HepG2 (cell line): Measurements from ENCODE around the gene LYRM9. TPM values are rescaled to one million over a fixed set of nuclear protein-coding genes. Genes with fewer than 3 reads are reported as not detected.

Source experiments
- ATAC-seq: fragments of 200-7000 bp; cut with Tn5 transposase; 3 replicates; pipeline ENCODE4 v1.9.1; 2020; ENCODE audit warnings: mild to moderate bottlenecking, moderate library complexity
- BruUV-seq: library from RNA; stranded (reverse); fragments of 400-500 nt; replicated peaks from 2 replicates; lab custom pipeline; 2021; lab: Mats Ljungman, UMichigan
- CTCF ChIA-PET: fragments of 300-600 bp; formaldehyde crosslinking; extraction: SDS; loops from one replicate; lab custom pipeline; 2021; ENCODE audit warnings: low total read pairs, inconsistent platforms, low intra/inter-chr PET ratio; lab: Yijun Ruan, JAX
- POLR2A ChIA-PET: fragments of 350-600 bp; sonication (Branson Sonifier 250); formaldehyde crosslinking; loops from one replicate; lab custom pipeline; 2020; ENCODE audit warnings: antibody characterized with exemption, inconsistent platforms; lab: Yijun Ruan, JAX
- DNase-seq: peaks from one replicate; pipeline ENCODE4 v3.0.0-alpha.2; 2015; ENCODE audit warnings: low spot score
- FAIRE-seq: peaks from 3 replicates; lab custom pipeline; 2011; peaks lifted over from hg19 to GRCh38; lab: Jason Lieb, UNC
- H2AFZ ChIP-seq: one replicate; pipeline ENCODE4 v1.6.1; 2011; ENCODE audit warnings: low read length, inconsistent platforms
- H3K27ac ChIP-seq: fragments of 300-600 bp; 3 replicates; pipeline ENCODE4 v1.8.0; 2011; ENCODE audit warnings: mixed run types, mild to moderate bottlenecking, mixed read lengths, low read length, inconsistent platforms; ENCODE audit not compliant: insufficient read depth; ENCODE audit errors: extremely low read length
- H3K27me3 ChIP-seq, 2 experiments: fragments of 200-600 bp in 1 of 2; 2 replicates in 1 of 2; 3 replicates in 1 of 2; pipeline versions ENCODE4 v1.6.0 to v1.8.0; 2011; ENCODE audit warnings: low read length in 2 of 2, mild to moderate bottlenecking in 2 of 2, moderate library complexity in 2 of 2, inconsistent platforms in 1 of 2; ENCODE audit not compliant: insufficient read depth in 2 of 2, control insufficient read depth in 1 of 2
- H3K36me3 ChIP-seq, 2 experiments: fragments of 200-600 bp in 1 of 2; replicated peaks in 1 of 2; 2 replicates in 1 of 2; 3 replicates in 1 of 2; pipeline versions ENCODE4 v1.5.1 to v1.8.0; 2011; ENCODE audit warnings: low read length in 2 of 2, inconsistent platforms in 1 of 2; ENCODE audit not compliant: insufficient read depth in 2 of 2, control insufficient read depth in 1 of 2
- H3K4me1 ChIP-seq: 2 replicates; pipeline ENCODE4 v1.5.1; 2012; ENCODE audit warnings: low read length, inconsistent platforms; ENCODE audit not compliant: insufficient read depth
- H3K4me2 ChIP-seq: 2 replicates; pipeline ENCODE4 v1.6.0; 2011; ENCODE audit warnings: low read depth, low read length, inconsistent platforms
- H3K4me3 ChIP-seq, 3 experiments: fragments of 200-600 bp in 1 of 3; sonication (generic), shearing (Covaris generic) in 1 of 3; replicated peaks in 1 of 3; 2 replicates each; pipeline ENCODE4 v1.5.1; 2011 to 2016; ENCODE audit warnings: low read length in 3 of 3, inconsistent platforms in 2 of 3, low read depth in 2 of 3, mild to moderate bottlenecking in 2 of 3, control low read depth in 1 of 3, mixed read lengths in 1 of 3; ENCODE audit not compliant: insufficient read depth in 1 of 3
- H3K79me2 ChIP-seq: one replicate; pipeline ENCODE4 v1.6.1; 2011; ENCODE audit warnings: low read length, inconsistent platforms; ENCODE audit not compliant: insufficient read depth
- H3K9ac ChIP-seq: 2 replicates; pipeline ENCODE4 v1.6.0; 2011; ENCODE audit warnings: mild to moderate bottlenecking, low read depth, low read length, inconsistent platforms; ENCODE audit not compliant: insufficient read depth
- H3K9me3 ChIP-seq: 2 replicates; pipeline ENCODE4 v1.5.1; 2012; ENCODE audit warnings: mild to moderate bottlenecking, low read length
- H4K20me1 ChIP-seq: 2 replicates; pipeline ENCODE4 v1.6.0; 2011; ENCODE audit warnings: inconsistent platforms, mild to moderate bottlenecking, low read length, moderate library complexity; ENCODE audit not compliant: insufficient read depth
- CHD4 ChIP-seq: fragments of 200-600 bp; sonication (generic); IDR thresholded peaks from 2 replicates; pipeline ENCODE4 v1.7.0; 2017; ENCODE audit warnings: mild to moderate bottlenecking, low read length, borderline replicate concordance
- GATA4 ChIP-seq: sonication (generic); IDR thresholded peaks from 2 replicates; pipeline ENCODE4 v1.6.1; 2016; ENCODE audit warnings: antibody characterized with exemption, low read depth, borderline replicate concordance
- NFATC3 ChIP-seq: sonication (generic); formaldehyde crosslinking; IDR thresholded peaks from 2 replicates; pipeline ENCODE4 v1.5.1; 2020; ENCODE audit warnings: mild to moderate bottlenecking, missing genetic modification reagents
- NR2F1 ChIP-seq, 2 experiments: fragments of 450-650 bp in 1 of 2; formaldehyde crosslinking in 1 of 2; IDR thresholded peaks; 2 replicates each; pipeline versions ENCODE4 v1.5.0 to v1.6.1; 2016 to 2020; ENCODE audit warnings: mild to moderate bottlenecking in 1 of 2, missing compliant biosample characterization in 1 of 2, missing genetic modification reagents in 1 of 2, moderate library complexity in 1 of 2
- SAP130 ChIP-seq: IDR thresholded peaks from 2 replicates; pipeline ENCODE4 v1.6.1; 2016; ENCODE audit warnings: low read depth
- SMARCC2 ChIP-seq: fragments of 450-650 bp; IDR thresholded peaks from 2 replicates; pipeline ENCODE4 v1.6.1; 2017; ENCODE audit warnings: antibody characterized with exemption, mild to moderate bottlenecking
- THYN1 ChIP-seq: sonication (generic); formaldehyde crosslinking; IDR thresholded peaks from 2 replicates; pipeline ENCODE4 v1.8.1; 2023; ENCODE audit warnings: low read depth, mild to moderate bottlenecking, moderate library complexity, missing genetic modification reagents, borderline replicate concordance
- XBP1 ChIP-seq: sonication (generic); formaldehyde crosslinking; IDR thresholded peaks from 2 replicates; pipeline ENCODE4 v1.5.0; 2020; ENCODE audit warnings: missing genetic modification reagents
- ZFP37 ChIP-seq: sonication (generic); formaldehyde crosslinking; IDR thresholded peaks from 2 replicates; pipeline ENCODE4 v1.4.0; 2020; ENCODE audit warnings: missing genetic modification reagents, borderline replicate concordance
- ZNF329 ChIP-seq: sonication (generic); formaldehyde crosslinking; IDR thresholded peaks from 2 replicates; pipeline ENCODE4 v1.9.0; 2021; ENCODE audit warnings: low read depth, mild to moderate bottlenecking, missing genetic modification reagents
- ZNF776 ChIP-seq: sonication (generic); formaldehyde crosslinking; IDR thresholded peaks from 2 replicates; pipeline ENCODE4 v1.4.0; 2020; ENCODE audit warnings: mild to moderate bottlenecking, missing genetic modification reagents
- ZNF878 ChIP-seq: sonication (generic); formaldehyde crosslinking; IDR thresholded peaks from 2 replicates; pipeline ENCODE4 v1.8.1; 2023; ENCODE audit warnings: mild to moderate bottlenecking, missing genetic modification reagents, moderate library complexity
- WGBS: methylation state at CpG from one replicate; pipeline ENCODE4 v1.1.6; 2017; ENCODE audit warnings: low lambda C conversion rate; 5-methylcytosine and 5-hydroxymethylcytosine counted together
- in situ Hi-C: cut with HindIII; loops from 2 replicates; pipeline ENCODE4 v1.10.0; 2017; ENCODE audit warnings: low pct_unique_long_range_greater_than_20kb; ENCODE audit not compliant: extremely low pct_ligation_motif_present
- intact Hi-C: fragments of 100-400 bp; cut with micrococcal nuclease; formaldehyde crosslinking; loops from one replicate; pipeline ENCODE4 v1.10.0; 2022; ENCODE audit not compliant: unreplicated experiment
- polyA plus RNA-seq, 8 experiments: library from polyadenylated mRNA; depleted of rRNA in 3 of 8; stranded (reverse) in 7 of 8; unstranded in 1 of 8; fragments of >200 nt; fragmentation: Illumina TruSeq in 4 of 8; extraction: Trizol in 4 of 8; gene quantifications; 2 replicates each; pipeline versions ENCODE4 v1.2.1 to v1.2.3, GENCODE V29; 2011 to 2016; ENCODE audit warnings: low read depth in 4 of 8, missing spikeins in 1 of 8, mixed read lengths in 1 of 8; ENCODE audit not compliant: insufficient read depth in 1 of 8
- total RNA-seq, 5 experiments: library from RNA; depleted of rRNA; stranded (reverse); fragments of >200 nt; fragmentation: Illumina TruSeq; extraction: Trizol; gene quantifications; 2 replicates each; pipeline ENCODE4 v1.2.3, GENCODE V29; 2016; ENCODE audit warnings: low read depth in 1 of 5
- TF ChIP-seq, protein P1 (sequence below): IDR thresholded peaks from 2 replicates; pipeline ENCODE4 v1.6.1; 2016; ENCODE audit warnings: control low read depth
- TF ChIP-seq, protein P2 (sequence below): sonication (generic); formaldehyde crosslinking; IDR thresholded peaks from 2 replicates; pipeline ENCODE4 v1.9.0; 2021; ENCODE audit warnings: missing genetic modification reagents, borderline replicate concordance

LYRM9 gene
- total and polyA plus RNA-seq, 2 of the 13 experiments (the other 11 are each of a cell fraction or from before 2014, with no cell fraction given): 0.24 to 0.66 TPM

GRCh38 chr17:27872776-27873175, 20.4 kb downstream of the LYRM9 start:
- CTCF ChIA-PET: no interaction called here

GRCh38 chr17:27871407-27871806, 21.8 kb downstream of the LYRM9 start:
- Histone ChIP-seq H4K20me1 (no peaks in the 10 kb centered on the region), H3K9ac (no peak overlapping the region), H3K4me3 (no peak overlapping the region), H3K9me3 (no peaks in the 10 kb centered on the region), H3K27ac (no peak overlapping the region), H2AFZ (no peak overlapping the region), H3K27me3 (no peaks in the 10 kb centered on the region; a peak in 1 of 5 replicates), H3K36me3 (no peaks in the 10 kb centered on the region), H3K4me2 (no peak overlapping the region), H3K79me2 (no peaks in the 10 kb centered on the region), H3K4me1 (no peaks in the 10 kb centered on the region)
- in situ Hi-C loops (no loop called here), intact Hi-C loops (no loop called here)
- TF ChIP-seq CHD4 (no peak), NR2F1 (CRISPR knock-in tag; IDR thresholded peaks at IDR 0.05) (no peak), ZNF329 (no peak), NFATC3 (CRISPR knock-in tag) (no peak), ZFP37 (CRISPR knock-in tag) (no peak), THYN1 (CRISPR knock-in tag) (no peak), XBP1 (CRISPR knock-in tag) (no peak)
- 9% methylated on average over 2 of the region's 2 CpGs for WGBS
- BruUV-seq: no TSS peak
- DNase-seq (no peak), FAIRE-seq (no peak), ATAC-seq (no peak)
- ChIA-PET CTCF (no interaction called here), POLR2A (no interaction called here)

More at GRCh38 chr17:27872776-27873175, 20.4 kb downstream of the LYRM9 start:
- Histone ChIP-seq H3K9ac (no peak overlapping the region), H3K27ac (no peak overlapping the region), H3K4me3 (no peak overlapping the region), H3K9me3 (no peaks in the 10 kb centered on the region), H2AFZ (no peak overlapping the region), H3K27me3 (no peaks in the 10 kb centered on the region; a peak in 1 of 5 replicates), H3K4me2 (no peak overlapping the region), H3K4me1 (no peaks in the 10 kb centered on the region), H3K36me3 (no peaks in the 10 kb centered on the region), H3K79me2 (no peaks in the 10 kb centered on the region), H4K20me1 (no peaks in the 10 kb centered on the region)
- BruUV-seq: no TSS peak
- intact Hi-C loops: no loop called here
- FAIRE-seq: no peak
- WGBS: 70% methylated on average over 3 of the region's 3 CpGs
- no peak for ATAC-seq
- in situ Hi-C loops: no loop called here
- POLR2A ChIA-PET: no interaction called here
- DNase-seq: no peak
- TF ChIP-seq, protein P1, sequence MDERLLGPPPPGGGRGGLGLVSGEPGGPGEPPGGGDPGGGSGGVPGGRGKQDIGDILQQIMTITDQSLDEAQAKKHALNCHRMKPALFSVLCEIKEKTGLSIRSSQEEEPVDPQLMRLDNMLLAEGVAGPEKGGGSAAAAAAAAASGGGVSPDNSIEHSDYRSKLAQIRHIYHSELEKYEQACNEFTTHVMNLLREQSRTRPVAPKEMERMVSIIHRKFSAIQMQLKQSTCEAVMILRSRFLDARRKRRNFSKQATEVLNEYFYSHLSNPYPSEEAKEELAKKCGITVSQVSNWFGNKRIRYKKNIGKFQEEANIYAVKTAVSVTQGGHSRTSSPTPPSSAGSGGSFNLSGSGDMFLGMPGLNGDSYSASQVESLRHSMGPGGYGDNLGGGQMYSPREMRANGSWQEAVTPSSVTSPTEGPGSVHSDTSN (CRISPR knock-in tag): no peak
- TF ChIP-seq SAP130 (no peak), SMARCC2 (no peak), ZNF878 (no peak), GATA4 (no peak), ZNF776 (CRISPR knock-in tag) (no peak)
- TF ChIP-seq, protein P2, sequence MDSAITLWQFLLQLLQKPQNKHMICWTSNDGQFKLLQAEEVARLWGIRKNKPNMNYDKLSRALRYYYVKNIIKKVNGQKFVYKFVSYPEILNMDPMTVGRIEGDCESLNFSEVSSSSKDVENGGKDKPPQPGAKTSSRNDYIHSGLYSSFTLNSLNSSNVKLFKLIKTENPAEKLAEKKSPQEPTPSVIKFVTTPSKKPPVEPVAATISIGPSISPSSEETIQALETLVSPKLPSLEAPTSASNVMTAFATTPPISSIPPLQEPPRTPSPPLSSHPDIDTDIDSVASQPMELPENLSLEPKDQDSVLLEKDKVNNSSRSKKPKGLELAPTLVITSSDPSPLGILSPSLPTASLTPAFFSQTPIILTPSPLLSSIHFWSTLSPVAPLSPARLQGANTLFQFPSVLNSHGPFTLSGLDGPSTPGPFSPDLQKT (CRISPR knock-in tag): no peak
